H1 (cell line): ENCODE measurements around the gene NEDD4L. TPM values are rescaled to one million over a fixed set of nuclear protein-coding genes. Genes with fewer than 3 reads are reported as not detected.
"Not testable (repeated sequence)": the region's sequence is repeated elsewhere in the genome, so short reads cannot be mapped to it uniquely, and the experiment has no call there.

Experiments
- CTCF ChIA-PET: fragments of 300-600 bp; sonication (Branson Sonifier 250); formaldehyde crosslinking; loops from one replicate; lab custom pipeline; 2021; ENCODE audit not compliant: partially characterized antibody; lab: Charles Lee
- POLR2A ChIA-PET: fragments of 300-600 bp; sonication (Branson Sonifier 250); formaldehyde crosslinking; loops from one replicate; lab custom pipeline; 2021; ENCODE audit warnings: inconsistent platforms; ENCODE audit not compliant: partially characterized antibody; lab: Charles Lee
- DNase-seq, 2 experiments: peaks; one replicate each; pipeline versions ENCODE4 v3.0.0 to v3.0.0-alpha.2; 2010 to 2022; ENCODE audit warnings: low spot score in 2 of 2, low read depth in 1 of 2, mixed read lengths in 1 of 2
- FAIRE-seq: peaks from 2 replicates; lab custom pipeline; 2011; peaks lifted over from hg19 to GRCh38; lab: Jason Lieb, UNC
- H2AFZ ChIP-seq: 2 replicates; pipeline ENCODE4 v1.8.1; 2012; ENCODE audit warnings: low read length, inconsistent platforms
- H2AK5ac ChIP-seq: 2 replicates; pipeline ENCODE4 v1.6.1; 2013; ENCODE audit warnings: low read depth, low read length
- H2BK120ac ChIP-seq: replicated peaks from 2 replicates; pipeline ENCODE3; 2013; ENCODE audit warnings: low read depth, low read length, inconsistent platforms
- H2BK12ac ChIP-seq: 2 replicates; pipeline ENCODE4 v1.6.1; 2013; ENCODE audit warnings: low read depth, low read length
- H2BK15ac ChIP-seq: 2 replicates; pipeline ENCODE4 v1.6.1; 2013; ENCODE audit warnings: low read length
- H2BK20ac ChIP-seq: 2 replicates; pipeline ENCODE4 v1.6.1; 2013; ENCODE audit warnings: low read length
- H2BK5ac ChIP-seq: 2 replicates; pipeline ENCODE4 v1.6.1; 2013; ENCODE audit warnings: low read depth, low read length
- H3K14ac ChIP-seq: 2 replicates; pipeline ENCODE4 v1.6.1; 2013; ENCODE audit warnings: inconsistent platforms; ENCODE audit not compliant: insufficient read length
- H3K18ac ChIP-seq: 2 replicates; pipeline ENCODE4 v1.6.1; 2013; ENCODE audit warnings: low read length; ENCODE audit errors: extremely low read depth
- H3K23ac ChIP-seq: 2 replicates; pipeline ENCODE4 v1.6.1; 2013; ENCODE audit warnings: inconsistent platforms; ENCODE audit not compliant: insufficient read length
- H3K23me2 ChIP-seq: 2 replicates; pipeline ENCODE4 v1.6.1; 2013; ENCODE audit warnings: low read depth, low read length
- H3K27ac ChIP-seq: 2 replicates; pipeline ENCODE4 v1.6.1; 2011; ENCODE audit warnings: low read depth, low read length, inconsistent platforms
- H3K27me3 ChIP-seq, 4 experiments: replicated peaks in 1 of 4; 1 replicate in 1 of 4; 2 replicates in 3 of 4; pipeline versions ENCODE4 v1.6.1 to v1.8.1; 2011 to 2013; ENCODE audit warnings: low read length in 3 of 4, mild to moderate bottlenecking in 3 of 4, inconsistent platforms in 2 of 4, mixed read lengths in 2 of 4, moderate library complexity in 1 of 4; ENCODE audit not compliant: control insufficient read depth in 3 of 4, insufficient read depth in 3 of 4; ENCODE audit errors: extremely low read depth in 1 of 4
- H3K36me3 ChIP-seq, 4 experiments: 2 replicates each; pipeline versions ENCODE4 v1.6.1 to v1.8.1; 2011 to 2013; ENCODE audit warnings: mild to moderate bottlenecking in 4 of 4, low read length in 3 of 4, moderate library complexity in 2 of 4, control low read depth in 1 of 4, inconsistent platforms in 1 of 4; ENCODE audit not compliant: insufficient read depth in 4 of 4, control insufficient read depth in 2 of 4
- H3K4ac ChIP-seq: replicated peaks from 2 replicates; pipeline ENCODE3; 2013; ENCODE audit warnings: low read length, low read depth, mixed read lengths, inconsistent platforms; ENCODE audit not compliant: insufficient read length
- H3K4me1 ChIP-seq, 4 experiments: replicated peaks in 1 of 4; 1 replicate in 1 of 4; 2 replicates in 3 of 4; pipeline versions ENCODE4 v1.6.1 to v1.8.1; 2011 to 2013; ENCODE audit warnings: low read length in 3 of 4, inconsistent platforms in 2 of 4, mixed read lengths in 1 of 4; ENCODE audit not compliant: insufficient read depth in 4 of 4, control insufficient read depth in 3 of 4
- H3K4me2 ChIP-seq, 2 experiments: 2 replicates each; pipeline versions ENCODE4 v1.6.1 to v1.8.1; 2011 to 2013; ENCODE audit warnings: low read depth in 2 of 2, low read length in 2 of 2, control low read depth in 1 of 2, inconsistent platforms in 1 of 2, mild to moderate bottlenecking in 1 of 2; ENCODE audit not compliant: insufficient read depth in 1 of 2
- H3K4me3 ChIP-seq, 4 experiments: fragments of 200-600, 300-600 bp in 1 of 4; sonication (generic), shearing (Covaris generic), sonication (Bioruptor Twin) in 1 of 4; 2 replicates each; pipeline versions ENCODE4 v1.5.1 to v1.8.1; 2011 to 2016; ENCODE audit warnings: low read length in 4 of 4, low read depth in 3 of 4, control low read depth in 2 of 4, inconsistent platforms in 2 of 4, mild to moderate bottlenecking in 2 of 4, mixed read lengths in 1 of 4, moderate library complexity in 1 of 4; ENCODE audit not compliant: insufficient read depth in 2 of 4; ENCODE audit errors: extremely low read depth in 1 of 4
- H3K56ac ChIP-seq: replicated peaks from 2 replicates; pipeline ENCODE3; 2013; ENCODE audit warnings: low read depth, mild to moderate bottlenecking, mixed read lengths, low read length, inconsistent platforms; ENCODE audit not compliant: insufficient read length
- H3K79me1 ChIP-seq: 2 replicates; pipeline ENCODE4 v1.6.1; 2013; ENCODE audit warnings: low read depth, low read length, control low read depth
- H3K79me2 ChIP-seq, 2 experiments: 2 replicates each; pipeline versions ENCODE4 v1.6.1 to v1.8.1; 2012 to 2013; ENCODE audit warnings: low read length in 2 of 2, mild to moderate bottlenecking in 2 of 2, inconsistent platforms in 1 of 2; ENCODE audit not compliant: insufficient read depth in 2 of 2, control insufficient read depth in 1 of 2
- H3K9ac ChIP-seq, 4 experiments: replicated peaks in 1 of 4; 1 replicate in 1 of 4; 2 replicates in 3 of 4; pipeline versions ENCODE4 v1.6.1 to v1.8.1; 2011 to 2013; ENCODE audit warnings: low read depth in 3 of 4, low read length in 3 of 4, control low read depth in 2 of 4, mild to moderate bottlenecking in 2 of 4, moderate library complexity in 2 of 4, inconsistent platforms in 1 of 4; ENCODE audit errors: extremely low read depth in 1 of 4
- H3K9me3 ChIP-seq, 2 experiments: 2 replicates each; pipeline versions ENCODE4 v1.6.1 to v1.8.1; 2012 to 2013; ENCODE audit warnings: mild to moderate bottlenecking in 2 of 2, moderate library complexity in 2 of 2, control low read depth in 1 of 2, inconsistent platforms in 1 of 2, low read depth in 1 of 2, low read length in 1 of 2, mixed read lengths in 1 of 2; ENCODE audit not compliant: insufficient read depth in 2 of 2
- H4K20me1 ChIP-seq, 2 experiments: replicated peaks in 1 of 2; 2 replicates each; pipeline versions ENCODE3 to v1.8.1; 2011 to 2013; ENCODE audit warnings: inconsistent platforms in 2 of 2, low read length in 2 of 2, mild to moderate bottlenecking in 1 of 2; ENCODE audit not compliant: insufficient read depth in 2 of 2, control insufficient read depth in 1 of 2
- H4K5ac ChIP-seq: 2 replicates; pipeline ENCODE4 v1.6.1; 2013; ENCODE audit warnings: low read length, low read depth, mixed read lengths, inconsistent platforms; ENCODE audit not compliant: insufficient read length
- H4K8ac ChIP-seq: 2 replicates; pipeline ENCODE4 v1.8.0; 2013; ENCODE audit warnings: mild to moderate bottlenecking, moderate library complexity, low read length, inconsistent platforms; ENCODE audit not compliant: insufficient read depth; ENCODE audit errors: extremely low read depth
- H4K91ac ChIP-seq: replicated peaks from 2 replicates; pipeline ENCODE3; 2013; ENCODE audit warnings: low read length, mixed read lengths, inconsistent platforms; ENCODE audit not compliant: insufficient read length
- WGBS, 2 experiments: shearing (Covaris generic) in 1 of 2; methylation state at CpG; one replicate each; pipeline versions ENCODE4 v1.1.6 to v1.1.7; 2013 to 2015; ENCODE audit warnings: low lambda C conversion rate in 2 of 2, mixed read lengths in 2 of 2, inconsistent platforms in 1 of 2, low coverage in 1 of 2, missing lambda C conversion rate in 1 of 2; ENCODE audit not compliant: insufficient replicate concordance in 2 of 2, insufficient coverage in 1 of 2, insufficient read length in 1 of 2; ENCODE audit errors: extremely low coverage in 1 of 2, missing lambda C conversion rate in 1 of 2; 5-methylcytosine and 5-hydroxymethylcytosine counted together
- polyA plus RNA-seq, 7 experiments: library from polyadenylated mRNA; depleted of rRNA in 3 of 7; stranded (reverse) in 5 of 7; unstranded in 2 of 7; fragments of >200 nt in 5 of 7; fragments of 200-250 nt in 2 of 7; gene quantifications; 1 replicate in 5 of 7; 2 replicates in 1 of 7; 4 replicates in 1 of 7; pipeline versions ENCODE4 v1.2.1 to v1.2.3, GENCODE V29; 2011 to 2013; ENCODE audit warnings: missing spikeins in 2 of 7, mixed read lengths in 2 of 7
- total RNA-seq: library from RNA; stranded (reverse); fragmentation: NEBNext Ultra II Directional; extraction: Animal tissue kit (Norgen Biotek cat#: 25700); gene quantifications from 2 replicates; pipeline ENCODE4 v1.2.1, GENCODE V29; 2021

Gene NEDD4L
- total and polyA plus RNA-seq, 2 of the 8 experiments (the other 6 are each of a cell fraction or from before 2014, with no cell fraction given), result 37.3 to 69.8 TPM

- H3K27ac ChIP-seq, H4K5ac ChIP-seq, H4K91ac ChIP-seq, H2BK12ac ChIP-seq, H3K36me3 ChIP-seq, H2BK20ac ChIP-seq, H2BK15ac ChIP-seq, FAIRE-seq, H2AFZ ChIP-seq, H3K18ac ChIP-seq, H3K4ac ChIP-seq, H4K8ac ChIP-seq, H3K14ac ChIP-seq, H3K23me2 ChIP-seq, H3K4me2 ChIP-seq, H3K4me3 ChIP-seq, H3K9me3 ChIP-seq, H3K27me3 ChIP-seq, H3K79me1 ChIP-seq, H2BK120ac ChIP-seq, POLR2A ChIA-PET, H3K56ac ChIP-seq, H3K9ac ChIP-seq, H2AK5ac ChIP-seq, H4K20me1 ChIP-seq, H3K23ac ChIP-seq, DNase-seq, H2BK5ac ChIP-seq: not testable (repeated sequence)
- Histone ChIP-seq H3K4me1 (peaks cover 2 to 15% (median 6%) of the 10 kb centered on the region in 4 experiments; a peak in 5 of 7 replicates), H3K79me2 (peaks cover 0 to 55% of the 10 kb centered on the region in 2 experiments; a peak in 2 of 4 replicates)
- WGBS, 2 experiments, result 89% methylated on average over 3 of the region's 3 CpGs; no CpG with 5 or more reads in 1 of the 2 experiments
- CTCF ChIA-PET, result interaction anchor here (1.5 to 1.7 kb wide), 2 partner anchors 41 to 44 kb away, joined by 3 to 5 read pairs; no protein-coding TSS in a partner anchor
Observed at GRCh38 chr18:58265489-58265888, 221.5 kb downstream of the NEDD4L start.
